ENCODE data around the gene CDC42EP4.

CDC42EP4 gene

GRCh38 chr17:73250851-73251640, 60.8 kb downstream of the CDC42EP4 start:
- H3K9me3 ChIP-seq (ENCODE audit: control insufficient read depth, insufficient read depth, low read depth, low read length): no peaks in the 10 kb centered on the region
- peaks cover 0 to 30% of the 10 kb centered on the region in 2 experiments for H3K36me3 ChIP-seq (ENCODE audit: control insufficient read depth in 2 of 2, insufficient read depth in 1 of 2, low read length in 2 of 2)
- no peak overlapping the region for H3K4me3 ChIP-seq (ENCODE audit: low read depth, low read length)
- CTCF ChIA-PET: interaction anchor here (0.6 to 13.4 kb wide), 7 partner anchors 59 to 694 kb away, joined by 3 to 315 read pairs (median 3); no protein-coding TSS in a partner anchor
- TF ChIP-seq ZSCAN5A (tag by site-specific recombination; IDR thresholded peaks at IDR 0.05): no peak
- TF ChIP-seq PATZ1 (tag by site-specific recombination; IDR thresholded peaks at IDR 0.05): no peak
- POLR2A ChIA-PET: no interaction called here
- no peak overlapping the region for H3K27ac ChIP-seq (ENCODE audit: extremely low read depth, low read depth, low read length)
- no peaks in the 10 kb centered on the region for H3K4me1 ChIP-seq (ENCODE audit: control insufficient read depth, insufficient read depth, low read length)

GRCh38 chr17:73249700-73250099, 62.1 kb downstream of the CDC42EP4 start:
- H3K9me3 ChIP-seq (ENCODE audit: control insufficient read depth, insufficient read depth, low read depth, low read length): no peaks in the 10 kb centered on the region
- no peak for TF ChIP-seq ZNF155 (tag by site-specific recombination; IDR thresholded peaks at IDR 0.05)
- TF ChIP-seq ZNF670 (tag by site-specific recombination; IDR thresholded peaks at IDR 0.05; ENCODE audit: low read depth): no peak
- no peak for TF ChIP-seq MEIS1 (CRISPR knock-in tag; IDR thresholded peaks at IDR 0.05; ENCODE audit: borderline replicate concordance)
- TF ChIP-seq ZNF48 (tag by site-specific recombination; IDR thresholded peaks at IDR 0.05): no peak
- TF ChIP-seq ZNF211 (tag by site-specific recombination; IDR thresholded peaks at IDR 0.05; ENCODE audit: low read depth): no peak
- TF ChIP-seq TSHZ1 (tag by site-specific recombination; IDR thresholded peaks at IDR 0.05; ENCODE audit: borderline replicate concordance): no peak
- TF ChIP-seq MYNN (tag by site-specific recombination; IDR thresholded peaks at IDR 0.05; ENCODE audit: borderline replicate concordance): no peak
- no peak for TF ChIP-seq CTCF (tag by site-specific recombination; IDR thresholded peaks at IDR 0.05)
- CTCF ChIA-PET: interaction anchor here (0.6 to 13.4 kb wide), 10 partner anchors 8 to 736 kb away, joined by 3 to 315 read pairs (median 4); no protein-coding TSS in a partner anchor
- no peak overlapping the region for H3K27ac ChIP-seq (ENCODE audit: extremely low read depth, low read depth, low read length)
- POLR2A ChIA-PET: interaction anchor here (1.5 kb wide), 1 partner anchor 17 kb away, joined by 4 read pairs; a partner anchor contains a TSS
- H3K36me3 ChIP-seq (ENCODE audit: control insufficient read depth in 2 of 2, insufficient read depth in 1 of 2, low read length in 2 of 2): peaks cover 12 to 43% of the 10 kb centered on the region in 2 experiments
- no peaks in the 10 kb centered on the region for H3K4me1 ChIP-seq (ENCODE audit: control insufficient read depth, insufficient read depth, low read length)
- H3K4me3 ChIP-seq (ENCODE audit: low read depth, low read length): no peak overlapping the region

GRCh38 chr17:73248532-73248931, 63.3 kb downstream of the CDC42EP4 start:
- CTCF ChIA-PET: interaction anchor here (0.6 to 13.4 kb wide), 7 partner anchors 16 to 689 kb away, joined by 3 to 315 read pairs (median 4); a partner anchor contains a TSS
- Histone ChIP-seq H3K9me3 (ENCODE audit: control insufficient read depth, insufficient read depth, low read depth, low read length) (no peaks in the 10 kb centered on the region), H3K36me3 (ENCODE audit: control insufficient read depth in 2 of 2, insufficient read depth in 1 of 2, low read length in 2 of 2) (peaks cover 21 to 50% of the 10 kb centered on the region in 2 experiments), H3K27ac (ENCODE audit: extremely low read depth, low read depth, low read length) (no peak overlapping the region), H3K4me1 (ENCODE audit: control insufficient read depth, insufficient read depth, low read length) (no peaks in the 10 kb centered on the region), H3K4me3 (ENCODE audit: low read depth, low read length) (no peak overlapping the region)
- POLR2A ChIA-PET: no interaction called here
- TF ChIP-seq ZSCAN18 (tag by site-specific recombination; IDR thresholded peaks at IDR 0.05) (no peak), MYNN (tag by site-specific recombination; IDR thresholded peaks at IDR 0.05; ENCODE audit: borderline replicate concordance) (no peak), ZNF514 (tag by site-specific recombination; IDR thresholded peaks at IDR 0.05) (no peak), PRDM4 (tag by site-specific recombination; IDR thresholded peaks at IDR 0.05) (no peak), ZNF366 (tag by site-specific recombination; conservative IDR thresholded peaks at IDR 0.05) (no peak), ZNF211 (tag by site-specific recombination; IDR thresholded peaks at IDR 0.05; ENCODE audit: low read depth) (no peak), WT1 (tag by site-specific recombination; IDR thresholded peaks at IDR 0.05) (no peak), ZSCAN30 (tag by site-specific recombination; IDR thresholded peaks at IDR 0.05) (no peak)

Measured in HEK293 (cell line).